Measurements from ENCODE around the gene C10orf62. TPM values are rescaled to one million over a fixed set of nuclear protein-coding genes. Genes with fewer than 3 reads are reported as not detected.

Gene C10orf62
- total and polyA plus RNA-seq, 10 of the 15 experiments (the other 5 are each of a cell fraction or from before 2014, with no cell fraction given): not detected

DNA sequence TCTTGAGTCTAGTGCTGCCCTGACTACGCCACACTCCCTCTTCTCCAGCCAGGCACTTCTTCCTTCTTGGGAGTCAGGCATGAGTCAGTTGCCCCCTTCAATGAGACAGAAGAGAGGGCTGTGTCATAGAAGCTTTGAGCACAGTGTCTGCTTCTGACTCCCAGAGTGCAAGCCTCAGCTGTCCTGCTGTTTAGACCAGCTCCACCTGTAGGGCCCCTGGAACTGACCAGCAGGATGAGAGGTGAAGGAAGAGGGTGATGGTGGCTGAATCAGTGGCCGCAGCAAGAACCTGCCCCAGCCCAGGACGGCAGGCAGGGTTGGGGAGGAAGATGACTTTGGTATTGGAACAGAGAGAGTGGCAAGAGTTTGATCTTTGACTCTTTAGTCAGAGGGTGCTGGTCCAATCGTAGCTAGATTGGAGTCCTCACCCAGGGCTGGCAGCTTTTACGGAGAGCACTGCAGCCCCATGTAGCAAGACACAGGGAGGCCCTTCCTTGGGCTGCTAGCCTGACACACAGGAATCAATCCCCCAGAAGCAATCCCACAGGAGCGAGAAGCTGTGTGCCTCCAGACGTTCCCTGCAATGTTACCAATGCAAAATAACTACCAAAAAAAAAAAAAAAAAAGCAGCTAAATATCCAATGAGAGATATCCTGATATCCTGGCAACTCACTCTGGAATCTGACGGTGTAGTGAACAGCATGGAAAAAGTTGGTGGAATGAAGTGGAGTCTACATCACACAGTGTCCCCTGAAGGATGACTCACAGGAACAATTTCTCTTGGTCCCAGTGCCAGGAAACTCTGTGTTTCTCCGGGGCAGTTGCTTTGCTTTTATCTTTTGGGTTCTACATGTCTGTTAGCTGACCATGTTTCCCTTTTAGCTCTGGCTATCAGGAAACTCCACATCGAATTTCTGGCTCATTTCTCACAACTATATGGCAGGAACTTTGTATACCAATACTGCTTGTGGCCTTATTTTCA is 6.9 kb downstream of the C10orf62 start:
- Histone ChIP-seq H3K9me3 (replicated peaks; ENCODE audit: control insufficient read depth, insufficient read depth, low read length) (no peaks in the 10 kb centered on the region), H3K27me3 (replicated peaks in 1 of 2; ENCODE audit: control insufficient read depth in 2 of 2, insufficient read depth in 2 of 2, low read length in 1 of 2) (no peaks in the 10 kb centered on the region; a peak in 1 of 4 replicates), H2AFZ (ENCODE audit: control insufficient read depth, low read depth, low read length) (no peak overlapping the region), H3K9ac (ENCODE audit: control insufficient read depth, insufficient read depth, low read length) (no peak overlapping the region), H4K20me1 (ENCODE audit: control insufficient read depth, insufficient read depth) (no peaks in the 10 kb centered on the region), H3K4me3 (no peak overlapping the region), H3K4me2 (ENCODE audit: control insufficient read depth, insufficient read depth) (no peak overlapping the region), H3K79me2 (ENCODE audit: control insufficient read depth, insufficient read depth, low read length) (no peaks in the 10 kb centered on the region), H3K4me1 (ENCODE audit: control insufficient read depth, insufficient read depth, low read length) (no peaks in the 10 kb centered on the region), H3K36me3 (ENCODE audit: control insufficient read depth in 2 of 2, insufficient read depth in 2 of 2, low read length in 1 of 2) (no peaks in the 10 kb centered on the region), H3K27ac (ENCODE audit: control insufficient read depth, insufficient read depth) (no peak overlapping the region)
- RAD21 ChIA-PET (ENCODE audit: unreplicated experiment): no interaction called here
- 31% methylated on average over 10 of the region's 10 CpGs for WGBS (ENCODE audit: insufficient coverage, insufficient replicate concordance, low lambda C conversion rate, missing lambda C conversion rate)
- no TSS peak for BruUV-seq (replicated peaks)
- POLR2A ChIA-PET: interaction anchor here (0.6 kb wide), 2 partner anchors 19 to 47 kb away, joined by 5 to 6 read pairs; no protein-coding TSS in a partner anchor
- DNase-seq (ENCODE audit: low read depth, low spot score): no peak
- FAIRE-seq: no peak
- CTCF ChIA-PET: interaction anchor here (0.6 kb wide), 1 partner anchor 645 kb away, joined by 3 read pairs; no protein-coding TSS in a partner anchor
- ATAC-seq: no peak
- in situ Hi-C loops (cut with MboI): no loop called here
- TF ChIP-seq MYC (IDR thresholded peaks at IDR 0.05; ENCODE audit: insufficient read depth, insufficient read length, insufficient replicate concordance, low read length, severe bottlenecking) (no peak), SP1 (IDR thresholded peaks at IDR 0.05; ENCODE audit: low read depth, low read length) (no peak), SREBF2 (IDR thresholded peaks at IDR 0.05; ENCODE audit: low read length) (no peak), MTA2 (IDR thresholded peaks at IDR 0.05; ENCODE audit: low read depth) (no peak), SKIL (IDR thresholded peaks at IDR 0.05; ENCODE audit: low read depth, poor library complexity, severe bottlenecking) (no peak), ATF2 (IDR thresholded peaks at IDR 0.05; ENCODE audit: low read length) (no peak), CBX3 (IDR thresholded peaks at IDR 0.05; ENCODE audit: borderline replicate concordance, low read depth) (no peak), RAD51 (IDR thresholded peaks at IDR 0.05) (no peak), SREBF1 (IDR thresholded peaks at IDR 0.05; ENCODE audit: low read length) (no peak), STAT3 (IDR thresholded peaks at IDR 0.05; ENCODE audit: low read depth, low read length) (no peak)
- TF ChIP-seq, protein P1, sequence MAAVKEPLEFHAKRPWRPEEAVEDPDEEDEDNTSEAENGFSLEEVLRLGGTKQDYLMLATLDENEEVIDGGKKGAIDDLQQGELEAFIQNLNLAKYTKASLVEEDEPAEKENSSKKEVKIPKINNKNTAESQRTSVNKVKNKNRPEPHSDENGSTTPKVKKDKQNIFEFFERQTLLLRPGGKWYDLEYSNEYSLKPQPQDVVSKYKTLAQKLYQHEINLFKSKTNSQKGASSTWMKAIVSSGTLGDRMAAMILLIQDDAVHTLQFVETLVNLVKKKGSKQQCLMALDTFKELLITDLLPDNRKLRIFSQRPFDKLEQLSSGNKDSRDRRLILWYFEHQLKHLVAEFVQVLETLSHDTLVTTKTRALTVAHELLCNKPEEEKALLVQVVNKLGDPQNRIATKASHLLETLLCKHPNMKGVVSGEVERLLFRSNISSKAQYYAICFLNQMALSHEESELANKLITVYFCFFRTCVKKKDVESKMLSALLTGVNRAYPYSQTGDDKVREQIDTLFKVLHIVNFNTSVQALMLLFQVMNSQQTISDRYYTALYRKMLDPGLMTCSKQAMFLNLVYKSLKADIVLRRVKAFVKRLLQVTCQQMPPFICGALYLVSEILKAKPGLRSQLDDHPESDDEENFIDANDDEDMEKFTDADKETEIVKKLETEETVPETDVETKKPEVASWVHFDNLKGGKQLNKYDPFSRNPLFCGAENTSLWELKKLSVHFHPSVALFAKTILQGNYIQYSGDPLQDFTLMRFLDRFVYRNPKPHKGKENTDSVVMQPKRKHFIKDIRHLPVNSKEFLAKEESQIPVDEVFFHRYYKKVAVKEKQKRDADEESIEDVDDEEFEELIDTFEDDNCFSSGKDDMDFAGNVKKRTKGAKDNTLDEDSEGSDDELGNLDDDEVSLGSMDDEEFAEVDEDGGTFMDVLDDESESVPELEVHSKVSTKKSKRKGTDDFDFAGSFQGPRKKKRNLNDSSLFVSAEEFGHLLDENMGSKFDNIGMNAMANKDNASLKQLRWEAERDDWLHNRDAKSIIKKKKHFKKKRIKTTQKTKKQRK (IDR thresholded peaks at IDR 0.05; ENCODE audit: low read depth, low read length): no peak
- SMC1A ChIA-PET (ENCODE audit: uncharacterized antibody, unreplicated experiment): interaction anchor here (1.5 kb wide), 1 partner anchor 9 kb away, joined by 4 read pairs; no protein-coding TSS in a partner anchor
- intact Hi-C loops (cut with micrococcal nuclease; ENCODE audit: unreplicated experiment): no loop called here
